ENCODE data around the gene CERK.

DNA sequence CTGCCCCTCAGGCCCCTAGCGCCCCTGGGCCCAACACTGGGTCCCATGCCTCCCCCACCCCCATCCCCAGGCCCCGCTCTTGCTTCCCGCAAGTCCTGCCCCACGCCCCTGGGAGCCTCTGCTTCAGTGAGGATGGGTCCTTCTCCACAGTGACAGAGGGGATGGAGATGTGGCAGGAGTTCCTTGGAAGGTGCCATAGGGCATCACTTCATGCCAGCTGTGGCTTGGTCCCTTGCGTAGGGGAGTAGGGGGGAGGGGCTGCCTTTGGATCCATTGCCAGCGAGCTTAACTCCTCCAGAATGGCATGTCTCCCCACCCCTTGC, 14.9 kb upstream of the CERK start:
- TF ChIP-seq NR2C2 (CRISPR knock-in tag; IDR thresholded peaks at IDR 0.05) = no peak
- no peak for TF ChIP-seq NR2C2 (tag; IDR thresholded peaks at IDR 0.05)
- no peak for TF ChIP-seq NUFIP1 (IDR thresholded peaks at IDR 0.05; ENCODE audit: partially characterized antibody)
- no peak for TF ChIP-seq MXI1 (IDR thresholded peaks at IDR 0.05; ENCODE audit: low read depth, low read length)
- TF ChIP-seq KDM1A (IDR thresholded peaks at IDR 0.05) = no peak
- no peak for TF ChIP-seq EP300 (IDR thresholded peaks at IDR 0.05; ENCODE audit: low read length)
- no peak for TF ChIP-seq CTCF (IDR thresholded peaks at IDR 0.05 in 2 of 3, conservative IDR thresholded peaks at IDR 0.05 in 1 of 3; ENCODE audit: insufficient read depth in 2 of 3, low read depth in 1 of 3, low read length in 3 of 3)
